C4-2B (cell line): ENCODE measurements around the gene CISTR.

Experiments used
- ZFX ChIP-seq: fragments of 450-650 bp; IDR thresholded peaks from 2 replicates; pipeline ENCODE4 v1.6.1; 2017
- TF ChIP-seq, protein P1 (sequence below): fragments of 450-650 bp; conservative IDR thresholded peaks from 2 replicates; pipeline ENCODE4 v1.5.1; 2017; ENCODE audit warnings: mild to moderate bottlenecking

DNA sequence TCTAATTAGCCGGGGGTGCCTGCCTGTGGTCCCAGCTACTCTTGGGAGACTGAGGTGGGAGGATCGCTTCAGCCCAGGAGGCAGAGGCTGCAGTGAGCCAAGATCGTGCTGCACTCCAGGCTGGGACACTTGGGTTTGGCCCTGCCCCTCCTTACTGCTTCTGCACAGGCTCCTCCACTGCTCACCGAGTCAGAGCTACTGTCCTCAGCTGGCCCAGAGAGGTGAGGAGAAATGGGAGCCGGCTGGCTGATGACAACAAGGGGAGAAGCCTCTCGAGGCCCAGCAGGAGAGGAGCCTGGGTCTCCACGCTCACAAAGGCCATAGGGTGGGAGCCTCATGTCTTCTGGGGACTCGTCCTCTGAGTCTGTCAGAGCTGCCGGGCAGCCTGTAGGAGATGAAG is 38.3 kb downstream of the CISTR start:
- TF ChIP-seq, protein P1, sequence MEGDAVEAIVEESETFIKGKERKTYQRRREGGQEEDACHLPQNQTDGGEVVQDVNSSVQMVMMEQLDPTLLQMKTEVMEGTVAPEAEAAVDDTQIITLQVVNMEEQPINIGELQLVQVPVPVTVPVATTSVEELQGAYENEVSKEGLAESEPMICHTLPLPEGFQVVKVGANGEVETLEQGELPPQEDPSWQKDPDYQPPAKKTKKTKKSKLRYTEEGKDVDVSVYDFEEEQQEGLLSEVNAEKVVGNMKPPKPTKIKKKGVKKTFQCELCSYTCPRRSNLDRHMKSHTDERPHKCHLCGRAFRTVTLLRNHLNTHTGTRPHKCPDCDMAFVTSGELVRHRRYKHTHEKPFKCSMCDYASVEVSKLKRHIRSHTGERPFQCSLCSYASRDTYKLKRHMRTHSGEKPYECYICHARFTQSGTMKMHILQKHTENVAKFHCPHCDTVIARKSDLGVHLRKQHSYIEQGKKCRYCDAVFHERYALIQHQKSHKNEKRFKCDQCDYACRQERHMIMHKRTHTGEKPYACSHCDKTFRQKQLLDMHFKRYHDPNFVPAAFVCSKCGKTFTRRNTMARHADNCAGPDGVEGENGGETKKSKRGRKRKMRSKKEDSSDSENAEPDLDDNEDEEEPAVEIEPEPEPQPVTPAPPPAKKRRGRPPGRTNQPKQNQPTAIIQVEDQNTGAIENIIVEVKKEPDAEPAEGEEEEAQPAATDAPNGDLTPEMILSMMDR: no peak
- no peak for TF ChIP-seq ZFX
